Liver (tissue), 9 donors: ENCODE measurements around the gene ATG10. TPM values are rescaled to one million over a fixed set of nuclear protein-coding genes. Genes with fewer than 3 reads are reported as not detected.
"Not testable (repeated sequence)": the region's sequence is repeated elsewhere in the genome, so short reads cannot be mapped to it uniquely, and the experiment has no call there.

Experiments
- DNase-seq: peaks from one replicate; pipeline ENCODE4 v3.0.0-alpha.2; 2017; ENCODE audit warnings: low spot score
- H3K27ac ChIP-seq, 2 donors: one replicate each; pipeline ENCODE4 v1.7.0; 2013; ENCODE audit warnings: inconsistent platforms in 2 of 2, low read length in 2 of 2, control low read depth in 1 of 2, low read depth in 1 of 2, mild to moderate bottlenecking in 1 of 2
- H3K27me3 ChIP-seq, 4 donors: one replicate each; pipeline versions ENCODE4 v1.6.1 to v1.7.0; 2013; ENCODE audit warnings: low read length in 3 of 4, inconsistent platforms in 1 of 4, mild to moderate bottlenecking in 1 of 4, moderate library complexity in 1 of 4; ENCODE audit not compliant: control insufficient read depth in 4 of 4, insufficient read depth in 4 of 4
- H3K36me3 ChIP-seq, 4 donors: one replicate each; pipeline versions ENCODE4 v1.6.1 to v1.7.0; 2013; ENCODE audit warnings: low read length in 3 of 4, mild to moderate bottlenecking in 3 of 4, low read depth in 1 of 4, moderate library complexity in 1 of 4; ENCODE audit not compliant: control insufficient read depth in 4 of 4, insufficient read depth in 3 of 4
- H3K4me1 ChIP-seq, 4 donors: one replicate each; pipeline versions ENCODE4 v1.6.1 to v1.7.0; 2013; ENCODE audit warnings: low read length in 3 of 4, mild to moderate bottlenecking in 3 of 4, moderate library complexity in 1 of 4; ENCODE audit not compliant: control insufficient read depth in 4 of 4, insufficient read depth in 4 of 4
- H3K4me3 ChIP-seq, 3 donors: one replicate each; pipeline versions ENCODE4 v1.6.1 to v1.7.0; 2013; ENCODE audit warnings: low read length in 3 of 3, control low read depth in 1 of 3, low read depth in 1 of 3, mild to moderate bottlenecking in 1 of 3
- H3K9ac ChIP-seq, 2 donors: one replicate each; pipeline ENCODE4 v1.7.0; 2013; ENCODE audit warnings: low read length in 2 of 2, mild to moderate bottlenecking in 2 of 2, moderate library complexity in 2 of 2, control low read depth in 1 of 2, low read depth in 1 of 2
- H3K9me3 ChIP-seq, 4 donors: one replicate each; pipeline versions ENCODE4 v1.6.1 to v1.7.0; 2013; ENCODE audit warnings: low read length in 3 of 4; ENCODE audit not compliant: control insufficient read depth in 4 of 4
- NR2F2 ChIP-seq: IDR thresholded peaks from 2 replicates; pipeline ENCODE4 v1.6.1; 2016; ENCODE audit warnings: antibody characterized with exemption
- WGBS: extraction: QIAGEN DNeasy Blood & Tissue Kit; methylation state at CpG from one replicate; pipeline ENCODE4 v1.1.7; 2013; 5-methylcytosine and 5-hydroxymethylcytosine counted together
- polyA plus RNA-seq, 2 donors: library from polyadenylated mRNA; stranded (reverse) in 1 of 2; unstranded in 1 of 2; fragments of 200-250 nt in 1 of 2; fragments of >200 nt in 1 of 2; fragmentation: Nextera tagmentation in 1 of 2; extraction: Ambion mirVana in 1 of 2; gene quantifications; one replicate each; pipeline versions ENCODE4 v1.2.1 to v1.2.3, GENCODE V29; 2013 to 2015
- total RNA-seq, 2 donors: library from RNA; depleted of rRNA; stranded (reverse); fragments of >200 nt; gene quantifications; one replicate each; pipeline ENCODE4 v1.2.3, GENCODE V29; 2014
- TF ChIP-seq, protein P1 (sequence below): IDR thresholded peaks from 2 replicates; pipeline ENCODE4 v1.6.1; 2016; ENCODE audit warnings: antibody characterized with exemption
- donor health status: healthy.
- donor health status: healthy.
- donor health status: healthy.
- donor health status: healthy.
- donor health status: healthy.

Gene ATG10
- total and polyA plus RNA-seq, 4 donors, result 3.1 to 7.8 (median 7.4) TPM

DNA sequence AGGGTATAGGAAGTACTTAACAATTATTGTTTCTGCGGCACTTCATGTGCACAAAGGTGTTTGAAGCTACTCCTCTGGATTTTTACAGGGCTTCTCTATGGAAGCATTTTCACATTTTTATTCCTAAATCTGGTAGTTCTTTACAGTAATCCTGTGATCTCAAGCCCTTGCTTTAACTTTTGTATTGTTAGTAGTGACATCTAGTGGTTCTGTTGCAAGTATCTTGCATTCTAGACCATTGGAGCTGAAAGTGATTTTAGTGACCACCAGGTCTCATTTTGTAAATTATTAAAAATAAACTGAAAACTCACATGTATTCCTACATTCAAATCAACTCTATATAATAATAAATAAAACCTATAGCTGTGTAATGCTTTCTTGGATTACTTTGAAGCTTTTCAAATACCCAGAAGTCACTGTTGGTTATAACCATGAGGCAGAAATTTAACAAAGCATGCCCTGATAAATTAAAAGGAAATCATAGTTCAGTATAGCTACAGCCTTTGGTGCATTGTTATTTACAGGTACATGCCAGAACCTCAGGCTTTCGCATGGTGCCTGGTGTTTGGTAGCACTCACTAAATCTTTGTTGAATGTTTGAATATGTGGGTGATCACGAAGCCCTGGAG, 287.5 kb downstream of the ATG10 start (continued):
- no peak for TF ChIP-seq NR2F2

DNA sequence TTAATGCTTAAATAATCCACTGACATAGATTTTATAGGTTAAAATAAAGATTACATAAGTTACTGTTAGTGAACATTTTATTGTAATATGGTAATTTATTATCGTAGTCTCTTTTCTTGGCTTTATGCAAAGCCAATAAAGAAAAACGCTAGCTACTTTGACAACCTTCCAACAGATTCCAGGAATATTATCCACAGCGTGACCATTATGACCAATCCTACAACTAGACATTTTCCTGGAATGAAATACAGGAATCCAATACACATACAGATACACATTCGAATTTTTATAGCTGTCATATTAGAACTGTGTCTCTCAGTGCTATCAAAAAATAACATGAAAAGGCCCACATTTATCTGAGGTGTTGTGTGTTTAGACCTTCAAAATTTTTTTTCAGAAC, 293.2 kb downstream of the ATG10 start:
- H3K27me3 ChIP-seq, result no peaks in the 10 kb centered on the region

DNA sequence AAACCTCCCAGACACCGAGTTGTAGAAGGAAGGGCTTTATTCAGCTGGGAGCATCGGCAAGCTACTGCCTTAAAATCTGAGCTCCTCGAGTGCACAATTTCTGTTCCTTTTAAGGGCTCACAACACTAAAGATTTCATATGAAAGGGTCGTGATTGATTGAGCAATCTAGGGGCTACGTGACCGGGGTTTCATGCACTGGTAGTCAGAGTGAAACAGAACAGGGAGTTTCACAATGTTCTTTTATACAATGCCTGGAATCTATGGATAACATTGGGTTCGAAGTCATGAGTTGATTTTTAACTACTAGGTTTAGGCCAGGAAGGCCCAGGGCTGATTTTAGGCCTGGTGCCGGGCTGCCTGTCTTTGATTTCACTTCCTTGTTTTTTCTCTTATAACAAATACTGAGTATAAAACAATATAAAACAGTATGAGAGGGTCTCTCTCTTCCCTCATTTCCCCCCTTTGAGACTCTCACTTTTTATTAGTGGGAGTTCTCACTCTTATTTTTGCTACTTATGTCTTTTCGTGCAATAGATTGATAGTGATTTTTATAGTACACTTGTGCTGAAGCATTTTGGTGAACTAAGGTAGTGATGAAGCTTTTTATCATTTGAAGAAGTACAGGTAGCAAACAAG, 295.6 kb downstream of the ATG10 start:
- not testable (repeated sequence) for H3K4me1 ChIP-seq, H3K36me3 ChIP-seq, H3K9me3 ChIP-seq, H3K27ac ChIP-seq, H3K9ac ChIP-seq, H3K27me3 ChIP-seq, DNase-seq, H3K4me3 ChIP-seq
- WGBS, result 93% methylated on average over 9 of the region's 9 CpGs

More for the DNA sequence above, 293.2 kb downstream of the ATG10 start:
- H3K4me1 ChIP-seq, result no peaks in the 10 kb centered on the region
- DNase-seq, result no peak
- TF ChIP-seq, protein P1, sequence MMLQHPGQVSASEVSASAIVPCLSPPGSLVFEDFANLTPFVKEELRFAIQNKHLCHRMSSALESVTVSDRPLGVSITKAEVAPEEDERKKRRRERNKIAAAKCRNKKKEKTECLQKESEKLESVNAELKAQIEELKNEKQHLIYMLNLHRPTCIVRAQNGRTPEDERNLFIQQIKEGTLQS, result no peak
- 73% methylated on average over 4 of the region's 4 CpGs for WGBS
- H3K9ac ChIP-seq, result no peak overlapping the region
- no peaks in the 10 kb centered on the region for H3K36me3 ChIP-seq
- H3K4me3 ChIP-seq, result no peak overlapping the region
- H3K9me3 ChIP-seq, result no peaks in the 10 kb centered on the region
- no peak overlapping the region for H3K27ac ChIP-seq

DNA sequence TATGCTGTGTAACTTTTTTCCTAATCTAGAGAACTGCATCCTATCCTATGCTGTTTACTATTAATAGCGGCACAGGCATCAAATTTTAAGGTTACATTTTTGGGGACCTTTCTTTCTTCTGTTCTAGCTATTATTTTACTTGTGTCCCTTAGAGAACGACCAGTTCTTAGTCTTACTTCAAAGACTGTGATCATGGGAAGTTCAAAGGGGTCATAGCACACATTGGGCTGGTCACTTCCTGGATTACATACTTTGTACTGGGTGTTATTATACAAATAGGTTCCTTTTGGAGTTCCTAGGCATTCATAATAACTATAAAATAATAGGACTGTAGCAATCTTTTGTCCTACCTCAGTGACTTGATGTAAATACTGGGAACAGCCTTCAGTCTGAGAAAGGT, 297.5 kb downstream of the ATG10 start:
- peak; percentile 57 for TF ChIP-seq NR2F2
- not testable (repeated sequence) for DNase-seq

DNA sequence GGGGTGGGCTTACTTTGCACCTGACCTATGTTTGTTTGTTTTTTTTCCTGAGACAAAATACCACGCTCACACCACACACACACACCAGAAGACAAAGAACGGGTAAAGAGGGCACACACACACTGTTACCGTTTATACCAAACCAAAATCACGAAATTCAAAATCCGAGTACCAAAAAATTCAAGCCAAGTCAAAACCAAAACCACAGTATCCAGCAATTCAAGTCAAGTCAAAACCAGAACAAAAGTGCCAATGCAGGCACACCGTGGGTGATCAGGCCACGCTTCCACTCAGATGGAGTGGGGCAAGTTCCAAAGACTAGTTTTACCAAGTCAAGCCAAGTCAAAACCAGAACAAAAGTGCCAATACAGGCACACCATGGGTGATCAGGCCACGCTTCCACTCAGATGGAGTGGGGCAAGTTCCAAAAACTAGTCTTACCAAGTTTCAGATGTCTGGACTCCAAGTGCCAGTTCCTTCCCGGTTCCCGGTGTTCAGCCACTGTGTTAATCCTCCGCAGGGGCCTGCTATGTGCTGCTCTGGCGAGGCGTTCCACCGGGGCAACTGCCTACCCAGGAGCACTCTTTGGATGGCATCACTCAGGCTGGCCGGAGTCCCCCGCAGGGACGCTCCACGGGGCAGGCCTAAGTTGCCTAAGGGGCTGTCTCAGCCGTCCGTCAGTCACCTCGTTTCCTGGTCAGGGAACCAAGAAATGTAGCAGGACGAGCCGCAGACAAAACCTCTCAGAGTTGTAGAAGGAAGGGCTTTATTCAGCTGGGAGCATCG, 300.9 kb downstream of the ATG10 start:
- not testable (repeated sequence) for H3K27ac ChIP-seq, H3K9me3 ChIP-seq, H3K27me3 ChIP-seq, H3K9ac ChIP-seq, H3K4me1 ChIP-seq, DNase-seq, H3K4me3 ChIP-seq
- H3K36me3 ChIP-seq, result peaks cover 12 to 23% (median 21%) of the 10 kb centered on the region in 4 donors
- WGBS, result 94% methylated on average over 24 of the region's 24 CpGs

More for the DNA sequence above, 297.5 kb downstream of the ATG10 start:
- not testable (repeated sequence) for H3K4me3 ChIP-seq, H3K27me3 ChIP-seq, H3K4me1 ChIP-seq, H3K9ac ChIP-seq, H3K27ac ChIP-seq, H3K9me3 ChIP-seq, H3K36me3 ChIP-seq
- 90% methylated on average over 2 of the region's 2 CpGs for WGBS

DNA sequence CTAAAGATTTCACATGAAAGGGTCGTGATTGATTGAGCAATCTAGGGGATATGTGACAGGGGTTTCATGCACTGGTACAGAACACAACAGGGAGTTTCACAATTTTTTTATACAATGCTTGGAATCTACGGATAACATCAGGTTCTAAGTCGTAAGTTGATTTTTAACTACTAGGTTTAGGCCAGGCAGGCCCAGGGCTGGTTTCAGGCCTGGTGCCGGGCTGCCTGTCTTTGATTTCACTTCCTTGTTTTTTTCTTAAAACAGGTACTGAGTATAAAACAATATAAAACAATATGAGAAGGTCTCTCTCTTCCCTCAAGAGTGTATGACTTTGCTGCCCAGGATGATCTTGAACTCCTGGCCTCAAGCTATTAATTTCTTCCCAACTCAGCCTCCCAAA, 301.6 kb downstream of the ATG10 start:
- not testable (repeated sequence) for H3K4me1 ChIP-seq, H3K27ac ChIP-seq, H3K4me3 ChIP-seq, H3K27me3 ChIP-seq, H3K9ac ChIP-seq, H3K9me3 ChIP-seq, DNase-seq
- WGBS, result 84% methylated on average over 4 of the region's 4 CpGs
- peaks cover 12 to 23% (median 21%) of the 10 kb centered on the region in 4 donors for H3K36me3 ChIP-seq
